Esophagus squamous epithelium (tissue), 5 donors: ENCODE measurements around the gene GLIS2. TPM values are rescaled to one million over a fixed set of nuclear protein-coding genes. Genes with fewer than 3 reads are reported as not detected.

Experiments
- DNase-seq: peaks from one replicate; lab custom pipeline; 2025; lab: John Stamatoyannopoulos, UW
- H3K27ac ChIP-seq, 4 donors: fragments of 200-600 bp; sonication (generic); one replicate each; pipeline ENCODE4 v1.5.1; 2016 to 2019; ENCODE audit warnings: mild to moderate bottlenecking in 1 of 4
- H3K27me3 ChIP-seq, 4 donors: fragments of 200-600 bp; sonication (generic); 1 replicate in 3 of 4; 2 replicates in 1 of 4; pipeline versions ENCODE4 v1.5.1 to v1.6.0; 2017 to 2021; ENCODE audit warnings: antibody characterized with exemption in 1 of 4
- H3K36me3 ChIP-seq, 3 donors: fragments of 200-600 bp; sonication (generic); one replicate each; pipeline ENCODE4 v1.5.1; 2016 to 2019
- H3K4me1 ChIP-seq, 3 donors: fragments of 200-600 bp; sonication (generic); one replicate each; pipeline ENCODE4 v1.5.1; 2017 to 2019
- H3K4me3 ChIP-seq, 4 donors: fragments of 200-600 bp; sonication (generic); 1 replicate in 3 of 4; 2 replicates in 1 of 4; pipeline ENCODE4 v1.5.1; 2016 to 2019; ENCODE audit warnings: mild to moderate bottlenecking in 2 of 4, moderate library complexity in 1 of 4
- H3K9me3 ChIP-seq, 3 donors: fragments of 200-600 bp; sonication (generic); one replicate each; pipeline ENCODE4 v1.5.1; 2016 to 2019
- POLR2A ChIP-seq, 4 donors: fragments of 450-650 bp; IDR thresholded peaks; one replicate each; pipeline ENCODE4 v1.6.1; 2017; ENCODE audit warnings: antibody characterized with exemption in 4 of 4, mild to moderate bottlenecking in 4 of 4, moderate library complexity in 3 of 4
- WGBS, 2 donors: methylation state at CpG; one replicate each; pipeline ENCODE4 v1.1.5; 2018; 5-methylcytosine and 5-hydroxymethylcytosine counted together
- intact Hi-C: fragments of 100-400 bp; cut with DNase I; formaldehyde crosslinking; loops from one replicate; pipeline ENCODE4 v1.15.0; 2022
- total RNA-seq, 4 donors: library from RNA; depleted of rRNA; stranded (reverse); fragments of >200 nt; gene quantifications; one replicate each; pipeline ENCODE4 v1.1.0, GENCODE V29; 2016
- TF ChIP-seq, protein P1 (sequence below), 6 experiments: fragments of 450-650 bp in 4 of 6; fragments of 200-600 bp in 2 of 6; sonication (generic) in 2 of 6; IDR thresholded peaks; one replicate each; pipeline ENCODE4 v1.5.1; 2016 to 2019; ENCODE audit warnings: antibody characterized with exemption in 6 of 6, mild to moderate bottlenecking in 4 of 6, moderate library complexity in 4 of 6
- donor health status: DM: yes; HTN: yes; CAD: no.

GLIS2 gene
- total RNA-seq, 4 donors from 2014 or later, result 0.30 to 1.7 (median 0.67) TPM

DNA sequence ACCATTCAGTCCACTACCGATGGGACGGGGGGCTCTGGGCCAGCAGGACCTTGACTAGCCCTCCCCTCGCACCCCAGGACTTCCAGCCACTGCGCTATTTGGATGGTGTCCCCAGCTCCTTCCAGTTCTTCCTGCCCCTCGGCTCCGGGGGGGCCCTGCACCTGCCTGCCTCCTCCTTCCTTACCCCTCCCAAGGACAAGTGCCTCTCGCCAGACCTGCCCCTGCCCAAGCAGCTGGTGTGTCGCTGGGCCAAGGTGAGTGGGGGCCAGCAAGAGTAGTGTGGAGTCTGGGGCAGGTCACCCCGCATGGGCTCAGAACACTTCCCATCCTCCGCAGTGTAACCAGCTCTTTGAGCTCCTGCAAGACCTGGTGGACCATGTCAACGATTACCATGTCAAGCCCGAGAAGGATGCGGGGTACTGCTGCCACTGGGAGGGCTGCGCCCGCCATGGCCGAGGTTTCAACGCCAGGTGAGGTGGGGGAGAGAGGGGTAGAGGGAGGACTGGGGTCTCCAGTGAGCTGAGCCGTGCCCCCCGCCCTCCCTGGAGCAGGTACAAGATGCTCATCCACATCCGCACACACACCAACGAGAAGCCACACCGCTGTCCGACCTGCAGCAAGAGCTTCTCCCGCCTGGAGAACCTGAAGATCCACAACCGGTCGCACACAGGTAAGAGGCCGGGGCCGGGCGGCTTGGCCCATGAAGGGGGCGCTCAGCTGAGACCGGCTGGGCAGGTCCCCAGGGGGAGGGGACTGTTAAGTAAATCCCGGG is 19.0 kb downstream of the GLIS2 start:
- Histone ChIP-seq H3K4me1 (peaks cover 0 to 17% (median 1%) of the 10 kb centered on the region in 3 donors), H3K9me3 (no peaks in the 10 kb centered on the region), H3K27me3 (no peaks in the 10 kb centered on the region), H3K36me3 (peaks cover 4 to 66% (median 8%) of the 10 kb centered on the region in 3 donors), H3K27ac (no peak overlapping the region), H3K4me3 (no peak overlapping the region)
- 77 to 95% methylated on average over 3 to 11 of the region's 32 CpGs for WGBS, 2 donors
- DNase-seq, result no peak
- TF ChIP-seq, protein P1, sequence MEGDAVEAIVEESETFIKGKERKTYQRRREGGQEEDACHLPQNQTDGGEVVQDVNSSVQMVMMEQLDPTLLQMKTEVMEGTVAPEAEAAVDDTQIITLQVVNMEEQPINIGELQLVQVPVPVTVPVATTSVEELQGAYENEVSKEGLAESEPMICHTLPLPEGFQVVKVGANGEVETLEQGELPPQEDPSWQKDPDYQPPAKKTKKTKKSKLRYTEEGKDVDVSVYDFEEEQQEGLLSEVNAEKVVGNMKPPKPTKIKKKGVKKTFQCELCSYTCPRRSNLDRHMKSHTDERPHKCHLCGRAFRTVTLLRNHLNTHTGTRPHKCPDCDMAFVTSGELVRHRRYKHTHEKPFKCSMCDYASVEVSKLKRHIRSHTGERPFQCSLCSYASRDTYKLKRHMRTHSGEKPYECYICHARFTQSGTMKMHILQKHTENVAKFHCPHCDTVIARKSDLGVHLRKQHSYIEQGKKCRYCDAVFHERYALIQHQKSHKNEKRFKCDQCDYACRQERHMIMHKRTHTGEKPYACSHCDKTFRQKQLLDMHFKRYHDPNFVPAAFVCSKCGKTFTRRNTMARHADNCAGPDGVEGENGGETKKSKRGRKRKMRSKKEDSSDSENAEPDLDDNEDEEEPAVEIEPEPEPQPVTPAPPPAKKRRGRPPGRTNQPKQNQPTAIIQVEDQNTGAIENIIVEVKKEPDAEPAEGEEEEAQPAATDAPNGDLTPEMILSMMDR (IDR thresholded peaks at IDR 0.05), result no peak
- TF ChIP-seq POLR2A (IDR thresholded peaks at IDR 0.05), result no peak
- intact Hi-C loops, result loop anchor here (5.0 kb wide), 1 partner anchor 48 kb away; no protein-coding TSS in a partner anchor

DNA sequence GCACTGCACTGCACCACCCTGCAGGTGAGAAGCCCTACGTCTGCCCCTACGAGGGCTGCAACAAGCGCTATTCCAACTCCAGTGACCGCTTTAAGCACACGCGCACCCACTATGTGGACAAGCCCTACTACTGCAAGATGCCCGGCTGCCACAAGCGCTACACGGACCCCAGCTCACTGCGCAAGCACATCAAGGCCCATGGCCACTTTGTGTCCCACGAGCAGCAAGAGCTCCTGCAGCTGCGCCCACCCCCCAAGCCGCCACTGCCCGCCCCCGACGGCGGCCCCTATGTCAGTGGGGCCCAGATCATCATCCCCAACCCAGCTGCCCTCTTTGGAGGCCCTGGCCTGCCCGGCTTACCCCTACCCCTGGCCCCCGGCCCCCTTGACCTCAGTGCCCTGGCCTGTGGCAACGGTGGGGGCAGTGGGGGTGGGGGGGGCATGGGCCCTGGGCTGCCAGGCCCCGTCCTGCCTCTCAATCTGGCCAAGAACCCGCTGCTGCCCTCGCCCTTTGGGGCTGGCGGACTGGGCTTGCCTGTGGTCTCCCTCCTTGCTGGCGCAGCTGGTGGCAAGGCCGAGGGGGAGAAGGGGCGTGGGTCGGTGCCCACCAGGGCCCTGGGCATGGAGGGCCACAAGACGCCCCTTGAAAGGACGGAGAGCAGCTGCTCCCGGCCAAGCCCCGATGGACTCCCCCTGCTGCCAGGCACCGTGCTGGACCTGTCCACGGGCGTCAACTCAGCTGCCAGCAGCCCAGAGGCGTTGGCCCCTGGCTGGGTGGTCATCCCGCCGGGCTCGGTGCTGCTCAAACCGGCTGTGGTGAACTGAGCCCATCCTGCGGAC is 21.1 kb downstream of the GLIS2 start:
- Histone ChIP-seq H3K36me3 (peaks cover 8 to 85% (median 10%) of the 10 kb centered on the region in 3 donors), H3K4me1 (peaks cover 0 to 14% (median 0%) of the 10 kb centered on the region in 3 donors), H3K27ac (no peak overlapping the region), H3K9me3 (no peaks in the 10 kb centered on the region), H3K4me3 (no peak overlapping the region), H3K27me3 (no peaks in the 10 kb centered on the region)
- WGBS, 2 donors, result 87 to 100% methylated on average over 1 to 11 of the region's 41 CpGs
- TF ChIP-seq POLR2A (IDR thresholded peaks at IDR 0.05), result no peak
- TF ChIP-seq, protein P1 (IDR thresholded peaks at IDR 0.05), result no peak
- DNase-seq, result no peak
- intact Hi-C loops, result no loop called here

DNA sequence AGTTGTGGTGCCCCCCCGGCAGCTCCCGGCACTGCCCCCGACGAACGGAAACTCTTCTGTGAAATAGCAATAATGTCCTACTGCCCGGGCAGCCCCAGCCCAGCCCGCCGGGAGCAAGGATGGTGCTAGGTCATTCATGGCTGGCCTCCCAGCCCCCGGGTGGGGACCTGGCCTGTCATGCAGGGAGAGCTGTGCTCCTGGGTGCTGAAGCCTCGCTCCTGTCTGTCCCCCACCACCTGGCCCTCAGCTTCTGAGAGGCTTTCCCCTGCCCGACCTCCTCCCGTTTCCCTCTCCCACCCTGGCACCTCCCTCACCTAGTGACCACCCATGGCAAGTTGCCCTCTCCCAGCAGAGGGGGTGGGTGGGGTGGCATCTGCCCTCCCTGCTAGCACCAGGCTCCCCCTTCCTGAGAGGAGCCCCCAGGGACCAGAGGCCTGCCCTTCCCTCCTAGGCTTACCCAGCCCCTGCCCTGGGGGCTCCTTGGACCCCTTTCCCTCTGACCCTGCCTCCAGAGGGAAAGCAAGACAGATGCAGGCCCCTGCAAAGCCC is 21.7 kb downstream of the GLIS2 start:
- TF ChIP-seq, protein P1 (IDR thresholded peaks at IDR 0.05), result no peak
- no peak for TF ChIP-seq POLR2A (IDR thresholded peaks at IDR 0.05)
- H3K4me3 ChIP-seq, result no peak overlapping the region
- no peak overlapping the region for H3K27ac ChIP-seq
- intact Hi-C loops, result no loop called here
- 78% methylated on average over 12 of the region's 12 CpGs; no CpG with 5 or more reads in 1 of the 2 donors for WGBS, 2 donors
- peaks cover 0 to 14% (median 0%) of the 10 kb centered on the region in 3 donors for H3K4me1 ChIP-seq
- no peaks in the 10 kb centered on the region for H3K27me3 ChIP-seq
- no peaks in the 10 kb centered on the region for H3K9me3 ChIP-seq
- DNase-seq, result no peak
- peaks cover 8 to 79% (median 10%) of the 10 kb centered on the region in 3 donors for H3K36me3 ChIP-seq

DNA sequence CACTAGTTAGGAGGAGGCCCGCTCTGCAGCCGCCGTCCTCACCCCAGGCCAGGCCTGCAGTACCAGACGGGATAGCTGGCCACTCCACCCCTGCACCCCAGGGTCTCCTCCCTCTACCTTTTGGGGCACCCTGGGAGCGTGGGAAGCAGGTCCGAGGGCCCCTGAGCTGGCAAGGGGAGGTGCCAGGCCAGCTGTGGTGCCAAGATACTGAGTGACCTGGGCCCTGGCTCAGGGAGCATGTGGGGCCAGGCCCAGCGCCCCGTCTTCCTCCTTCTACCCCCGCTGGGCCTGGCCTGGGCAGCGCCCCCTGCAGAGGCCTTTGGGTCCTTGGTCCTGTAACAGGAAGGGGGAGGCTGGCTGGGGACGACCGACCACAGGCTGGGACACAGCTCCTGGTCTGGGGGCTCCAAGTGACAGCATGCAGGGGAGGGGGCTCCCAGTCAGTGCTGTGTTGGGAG is 22.3 kb downstream of the GLIS2 start:
- H3K4me3 ChIP-seq, result no peak overlapping the region
- H3K27ac ChIP-seq, result no peak overlapping the region
- no CpG with 5 or more reads among the region's 12 CpGs for WGBS, 2 donors
- H3K36me3 ChIP-seq, result peaks cover 8 to 82% (median 10%) of the 10 kb centered on the region in 3 donors
- peaks cover 0 to 19% (median 0%) of the 10 kb centered on the region in 3 donors for H3K4me1 ChIP-seq
- TF ChIP-seq, protein P1 (IDR thresholded peaks at IDR 0.05), result no peak
- TF ChIP-seq POLR2A (IDR thresholded peaks at IDR 0.05), result no peak
- intact Hi-C loops, result no loop called here
- no peak for DNase-seq
- no peaks in the 10 kb centered on the region for H3K27me3 ChIP-seq
- H3K9me3 ChIP-seq, result no peaks in the 10 kb centered on the region
